ENCODE data around the gene RPS14. TPM values are rescaled to one million over a fixed set of nuclear protein-coding genes. Genes with fewer than 3 reads are reported as not detected.

Gene RPS14
- total RNA-seq, 1 experiment from 2014 or later = 1,789 TPM

DNA sequence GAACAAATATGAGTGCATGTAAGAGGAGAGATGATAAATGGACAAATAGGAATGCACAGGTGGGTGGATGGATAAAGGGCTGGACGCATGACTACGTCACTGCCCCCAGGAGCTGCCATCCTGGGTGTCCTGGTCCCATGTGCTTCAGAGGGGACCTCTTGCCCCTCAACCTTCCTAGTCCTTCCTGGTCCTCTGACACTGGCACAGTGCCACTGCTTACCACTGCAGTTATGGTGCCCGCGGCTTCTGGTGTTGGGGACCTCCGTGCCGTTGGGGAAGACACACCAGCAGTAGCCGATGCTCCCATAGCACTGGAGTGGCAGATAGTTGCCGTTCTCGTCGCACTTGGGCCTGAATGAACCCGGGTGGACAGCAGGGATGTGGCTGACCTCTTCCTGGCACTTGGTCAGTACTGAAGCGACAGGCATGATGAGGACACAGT is 46.6 kb downstream of the RPS14 start:
- intact Hi-C loops (cut with micrococcal nuclease; ENCODE audit: unreplicated experiment) = no loop called here
- TF ChIP-seq, protein P1, sequence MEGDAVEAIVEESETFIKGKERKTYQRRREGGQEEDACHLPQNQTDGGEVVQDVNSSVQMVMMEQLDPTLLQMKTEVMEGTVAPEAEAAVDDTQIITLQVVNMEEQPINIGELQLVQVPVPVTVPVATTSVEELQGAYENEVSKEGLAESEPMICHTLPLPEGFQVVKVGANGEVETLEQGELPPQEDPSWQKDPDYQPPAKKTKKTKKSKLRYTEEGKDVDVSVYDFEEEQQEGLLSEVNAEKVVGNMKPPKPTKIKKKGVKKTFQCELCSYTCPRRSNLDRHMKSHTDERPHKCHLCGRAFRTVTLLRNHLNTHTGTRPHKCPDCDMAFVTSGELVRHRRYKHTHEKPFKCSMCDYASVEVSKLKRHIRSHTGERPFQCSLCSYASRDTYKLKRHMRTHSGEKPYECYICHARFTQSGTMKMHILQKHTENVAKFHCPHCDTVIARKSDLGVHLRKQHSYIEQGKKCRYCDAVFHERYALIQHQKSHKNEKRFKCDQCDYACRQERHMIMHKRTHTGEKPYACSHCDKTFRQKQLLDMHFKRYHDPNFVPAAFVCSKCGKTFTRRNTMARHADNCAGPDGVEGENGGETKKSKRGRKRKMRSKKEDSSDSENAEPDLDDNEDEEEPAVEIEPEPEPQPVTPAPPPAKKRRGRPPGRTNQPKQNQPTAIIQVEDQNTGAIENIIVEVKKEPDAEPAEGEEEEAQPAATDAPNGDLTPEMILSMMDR (conservative IDR thresholded peaks at IDR 0.05; ENCODE audit: low read depth, low read length) = no peak
- TF ChIP-seq EZH2 (IDR thresholded peaks at IDR 0.05; ENCODE audit: borderline replicate concordance, low read depth, low read length, poor library complexity, severe bottlenecking) = no peak
- Histone ChIP-seq H3K9me3 (ENCODE audit: low read depth, low read length, poor library complexity, severe bottlenecking) (no peaks in the 10 kb centered on the region), H3K4me3 (ENCODE audit: low read depth, low read length, poor library complexity, severe bottlenecking) (no peak overlapping the region), H3K27me3 (replicated peaks; ENCODE audit: insufficient read depth, low read depth, low read length, poor library complexity) (no peaks in the 10 kb centered on the region), H3K4me1 (ENCODE audit: insufficient read depth, low read length, poor library complexity, severe bottlenecking) (no peaks in the 10 kb centered on the region), H3K36me3 (ENCODE audit: insufficient read depth, low read length, poor library complexity, severe bottlenecking) (peaks cover 25% of the 10 kb centered on the region), H3K27ac (ENCODE audit: low read depth, low read length, poor library complexity, severe bottlenecking) (no peak overlapping the region)
- DNase-seq (ENCODE audit: low spot score) = no peak
- BruUV-seq (replicated peaks) = no TSS peak
- POLR2A ChIA-PET (ENCODE audit: low non-redundant PET) = no interaction called here
- CTCF ChIA-PET = no interaction called here

DNA sequence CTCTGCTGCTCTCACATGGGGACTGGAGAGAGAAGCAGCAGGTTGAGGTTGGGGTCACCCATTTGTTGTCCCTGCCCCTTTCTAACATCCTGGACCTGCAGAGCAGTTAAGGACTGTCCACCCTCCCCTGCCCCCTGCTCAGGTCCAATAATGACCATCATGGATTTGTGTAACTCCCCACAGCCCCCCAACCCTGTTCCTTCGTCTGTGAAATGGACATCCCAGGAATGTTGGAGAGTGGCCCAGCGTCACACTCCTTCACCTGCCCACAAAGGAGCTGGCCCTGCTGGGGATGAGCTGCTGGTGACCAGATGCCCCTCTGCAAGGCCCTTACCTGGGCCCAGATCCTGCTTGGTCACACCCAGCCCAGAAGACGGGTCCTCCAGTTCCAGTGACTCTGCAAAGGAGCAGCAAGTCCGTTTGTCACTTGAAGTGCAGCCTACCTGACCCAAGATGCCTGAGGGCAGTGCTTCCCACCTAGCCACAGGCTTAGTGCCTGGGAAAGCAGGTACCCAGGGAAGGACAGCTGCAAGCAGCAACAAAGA is 47.2 kb downstream of the RPS14 start:
- no peaks in the 10 kb centered on the region for H3K27me3 ChIP-seq (replicated peaks; ENCODE audit: insufficient read depth, low read depth, low read length, poor library complexity)
- no peak overlapping the region for H3K4me3 ChIP-seq (ENCODE audit: low read depth, low read length, poor library complexity, severe bottlenecking)
- no TSS peak for BruUV-seq (replicated peaks)
- no peaks in the 10 kb centered on the region for H3K4me1 ChIP-seq (ENCODE audit: insufficient read depth, low read length, poor library complexity, severe bottlenecking)
- DNase-seq (ENCODE audit: low spot score) = no peak
- H3K27ac ChIP-seq (ENCODE audit: low read depth, low read length, poor library complexity, severe bottlenecking) = no peak overlapping the region
- intact Hi-C loops (cut with micrococcal nuclease; ENCODE audit: unreplicated experiment) = no loop called here
- ChIA-PET POLR2A (ENCODE audit: low non-redundant PET) (no interaction called here), CTCF (no interaction called here)
- peaks cover 25% of the 10 kb centered on the region for H3K36me3 ChIP-seq (ENCODE audit: insufficient read depth, low read length, poor library complexity, severe bottlenecking)
- H3K9me3 ChIP-seq (ENCODE audit: low read depth, low read length, poor library complexity, severe bottlenecking) = no peaks in the 10 kb centered on the region
- TF ChIP-seq, protein P1 (conservative IDR thresholded peaks at IDR 0.05; ENCODE audit: low read depth, low read length) = no peak
- no peak for TF ChIP-seq EZH2 (IDR thresholded peaks at IDR 0.05; ENCODE audit: borderline replicate concordance, low read depth, low read length, poor library complexity, severe bottlenecking)

- intact Hi-C loops (cut with micrococcal nuclease; ENCODE audit: unreplicated experiment) = no loop called here
- DNase-seq (ENCODE audit: low spot score) = no peak
- no TSS peak for BruUV-seq (replicated peaks)
- no peaks in the 10 kb centered on the region for H3K4me1 ChIP-seq (ENCODE audit: insufficient read depth, low read length, poor library complexity, severe bottlenecking)
- ChIA-PET CTCF (no interaction called here), POLR2A (ENCODE audit: low non-redundant PET) (no interaction called here)
- H3K4me3 ChIP-seq (ENCODE audit: low read depth, low read length, poor library complexity, severe bottlenecking) = no peak overlapping the region
- H3K27ac ChIP-seq (ENCODE audit: low read depth, low read length, poor library complexity, severe bottlenecking) = no peak overlapping the region
- no peaks in the 10 kb centered on the region for H3K9me3 ChIP-seq (ENCODE audit: low read depth, low read length, poor library complexity, severe bottlenecking)
- no peak for TF ChIP-seq EZH2 (IDR thresholded peaks at IDR 0.05; ENCODE audit: borderline replicate concordance, low read depth, low read length, poor library complexity, severe bottlenecking)
- TF ChIP-seq, protein P1 (conservative IDR thresholded peaks at IDR 0.05; ENCODE audit: low read depth, low read length) = no peak
- no peaks in the 10 kb centered on the region for H3K27me3 ChIP-seq (replicated peaks; ENCODE audit: insufficient read depth, low read depth, low read length, poor library complexity)
- H3K36me3 ChIP-seq (ENCODE audit: insufficient read depth, low read length, poor library complexity, severe bottlenecking) = peaks cover 26% of the 10 kb centered on the region
These were observed 47.9 kb downstream of the RPS14 start for GRCh38 chr5:150401376-150402228.
